SJSA1 (cell line): ENCODE data around the gene APC2. TPM values are rescaled to one million over a fixed set of nuclear protein-coding genes. Genes with fewer than 3 reads are reported as not detected.
A peak's percentile ranks its signal among the peaks of the same experiment; 100 is the strongest.

Experiments
- DNase-seq, 2 experiments: peaks; one replicate each; pipeline ENCODE4 v3.0.0-alpha.2; 2015 to 2020; ENCODE audit warnings: low spot score in 2 of 2, low read depth in 1 of 2
- H3K27ac ChIP-seq: fragments of 250-450 bp; sonication (Bioruptor Pico); 2 replicates; pipeline ENCODE4 v1.5.1; 2020; ENCODE audit warnings: mild to moderate bottlenecking, moderate library complexity
- H3K27me3 ChIP-seq: fragments of 250-450 bp; sonication (Bioruptor Pico); replicated peaks from 2 replicates; pipeline ENCODE4 v1.5.1; 2020; ENCODE audit warnings: mild to moderate bottlenecking, moderate library complexity
- H3K36me3 ChIP-seq: fragments of 250-450 bp; sonication (Bioruptor Pico); 2 replicates; pipeline ENCODE4 v1.5.1; 2020; ENCODE audit warnings: mild to moderate bottlenecking
- H3K4me1 ChIP-seq: fragments of 250-450 bp; sonication (Bioruptor Pico); replicated peaks from 2 replicates; pipeline ENCODE4 v1.6.1; 2021; ENCODE audit warnings: mild to moderate bottlenecking
- H3K4me3 ChIP-seq: fragments of 250-450 bp; sonication (Bioruptor Pico); 2 replicates; pipeline ENCODE4 v1.5.1; 2020; ENCODE audit warnings: mild to moderate bottlenecking
- H3K9me3 ChIP-seq: fragments of 250-450 bp; sonication (Bioruptor Pico); replicated peaks from 2 replicates; pipeline ENCODE4 v1.5.1; 2020; ENCODE audit warnings: mild to moderate bottlenecking
- total RNA-seq: library from RNA; depleted of rRNA; stranded (reverse); fragments of >200 nt; shearing (Covaris generic); gene quantifications from 2 replicates; pipeline ENCODE4 v1.2.3, GENCODE V29; 2014

APC2 gene
- total RNA-seq, 1 experiment from 2014 or later, result not detected

DNA sequence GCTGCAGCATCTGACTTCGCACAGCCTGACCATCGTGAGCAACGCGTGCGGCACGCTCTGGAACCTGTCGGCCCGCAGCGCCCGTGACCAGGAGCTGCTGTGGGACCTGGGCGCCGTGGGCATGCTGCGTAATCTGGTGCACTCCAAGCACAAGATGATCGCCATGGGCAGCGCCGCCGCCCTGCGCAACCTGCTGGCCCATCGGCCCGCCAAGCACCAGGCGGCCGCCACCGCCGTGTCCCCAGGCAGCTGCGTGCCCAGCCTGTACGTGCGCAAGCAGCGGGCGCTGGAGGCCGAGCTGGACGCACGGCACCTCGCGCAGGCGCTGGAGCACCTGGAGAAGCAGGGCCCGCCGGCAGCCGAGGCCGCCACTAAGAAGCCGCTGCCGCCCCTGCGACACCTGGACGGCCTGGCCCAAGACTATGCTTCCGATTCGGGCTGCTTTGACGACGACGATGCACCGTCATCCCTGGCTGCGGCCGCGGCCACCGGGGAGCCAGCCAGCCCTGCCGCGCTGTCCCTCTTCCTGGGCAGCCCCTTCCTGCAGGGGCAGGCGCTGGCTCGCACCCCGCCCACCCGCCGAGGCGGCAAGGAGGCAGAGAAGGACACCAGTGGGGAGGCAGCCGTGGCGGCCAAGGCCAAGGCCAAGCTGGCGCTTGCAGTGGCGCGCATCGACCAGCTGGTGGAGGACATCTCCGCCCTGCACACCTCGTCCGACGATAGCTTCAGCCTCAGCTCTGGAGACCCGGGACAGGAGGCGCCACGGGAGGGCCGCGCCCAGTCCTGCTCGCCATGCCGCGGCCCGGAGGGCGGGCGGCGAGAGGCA is 15.5 kb downstream of the APC2 start:
- Histone ChIP-seq H3K27me3 (peaks cover 37% of the 10 kb centered on the region), H3K4me3 (no peak overlapping the region), H3K4me1 (peaks cover 25% of the 10 kb centered on the region), H3K36me3 (peaks cover 8% of the 10 kb centered on the region; the same call in 1 of the 2 replicates), H3K27ac (no peak overlapping the region), H3K9me3 (peaks cover 2% of the 10 kb centered on the region; the same call in 1 of the 2 replicates)
- DNase-seq, result no peak

DNA sequence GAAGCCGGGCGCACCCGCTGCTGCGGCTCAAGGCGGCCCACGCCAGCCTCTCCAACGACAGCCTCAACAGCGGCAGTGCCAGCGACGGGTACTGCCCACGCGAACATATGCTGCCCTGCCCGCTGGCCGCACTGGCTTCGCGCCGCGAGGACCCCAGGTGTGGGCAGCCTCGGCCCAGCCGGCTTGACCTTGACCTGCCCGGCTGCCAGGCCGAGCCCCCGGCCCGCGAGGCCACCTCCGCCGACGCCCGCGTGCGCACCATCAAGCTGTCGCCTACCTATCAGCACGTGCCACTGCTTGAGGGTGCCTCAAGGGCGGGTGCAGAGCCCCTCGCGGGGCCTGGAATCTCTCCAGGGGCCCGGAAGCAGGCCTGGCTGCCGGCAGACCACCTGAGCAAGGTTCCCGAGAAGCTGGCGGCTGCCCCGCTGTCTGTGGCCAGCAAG is 16.1 kb downstream of the APC2 start:
- Histone ChIP-seq H3K4me1 (peaks cover 32% of the 10 kb centered on the region), H3K27ac (no peak overlapping the region), H3K4me3 (no peak overlapping the region), H3K9me3 (peaks cover 4% of the 10 kb centered on the region; the same call in 1 of the 2 replicates), H3K36me3 (0 out of 2 replicates have a peak, but pooled peaks cover 3% of the 10 kb centered on the region), H3K27me3 (peaks cover 43% of the 10 kb centered on the region)
- no peak for DNase-seq

DNA sequence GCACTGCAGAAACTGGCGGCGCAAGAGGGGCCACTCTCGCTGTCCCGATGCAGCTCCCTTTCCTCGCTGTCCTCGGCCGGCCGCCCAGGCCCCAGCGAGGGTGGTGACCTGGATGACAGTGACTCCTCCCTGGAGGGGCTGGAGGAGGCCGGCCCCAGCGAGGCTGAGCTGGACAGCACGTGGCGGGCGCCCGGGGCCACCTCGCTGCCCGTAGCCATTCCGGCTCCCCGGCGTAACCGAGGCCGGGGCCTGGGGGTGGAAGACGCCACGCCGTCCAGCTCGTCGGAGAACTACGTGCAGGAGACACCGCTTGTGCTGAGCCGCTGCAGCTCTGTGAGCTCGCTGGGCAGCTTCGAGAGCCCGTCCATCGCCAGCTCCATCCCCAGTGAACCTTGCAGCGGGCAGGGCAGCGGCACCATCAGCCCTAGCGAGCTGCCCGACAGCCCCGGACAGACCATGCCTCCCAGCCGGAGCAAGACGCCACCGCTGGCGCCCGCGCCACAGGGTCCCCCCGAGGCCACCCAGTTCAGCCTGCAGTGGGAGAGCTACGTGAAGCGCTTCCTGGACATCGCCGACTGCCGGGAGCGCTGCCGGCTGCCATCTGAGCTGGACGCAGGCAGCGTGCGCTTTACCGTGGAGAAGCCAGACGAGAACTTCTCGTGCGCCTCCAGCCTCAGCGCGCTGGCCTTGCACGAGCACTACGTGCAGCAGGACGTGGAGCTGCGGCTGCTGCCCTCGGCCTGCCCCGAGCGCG is 16.7 kb downstream of the APC2 start:
- H3K9me3 ChIP-seq, result peaks cover 4% of the 10 kb centered on the region; the same call in 1 of the 2 replicates
- DNase-seq, result no peak
- peaks cover 34% of the 10 kb centered on the region for H3K4me1 ChIP-seq
- H3K27me3 ChIP-seq, result peaks cover 49% of the 10 kb centered on the region
- 0 out of 2 replicates have a peak, but pooled peaks cover 3% of the 10 kb centered on the region for H3K36me3 ChIP-seq
- no peak overlapping the region for H3K27ac ChIP-seq
- no peak overlapping the region for H3K4me3 ChIP-seq

DNA sequence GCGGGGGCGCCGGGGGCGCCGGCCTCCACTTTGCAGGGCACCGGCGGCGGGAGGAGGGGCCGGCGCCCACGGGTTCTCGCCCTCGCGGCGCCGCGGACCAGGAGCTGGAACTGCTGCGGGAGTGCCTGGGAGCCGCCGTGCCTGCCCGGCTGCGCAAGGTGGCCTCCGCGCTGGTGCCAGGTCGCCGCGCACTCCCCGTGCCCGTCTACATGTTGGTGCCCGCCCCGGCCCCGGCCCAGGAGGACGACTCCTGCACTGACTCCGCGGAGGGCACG is 17.2 kb downstream of the APC2 start:
- Histone ChIP-seq H3K27me3 (peaks cover 54% of the 10 kb centered on the region), H3K36me3 (0 out of 2 replicates have a peak, but pooled peaks cover 3% of the 10 kb centered on the region), H3K27ac (no peak overlapping the region), H3K4me3 (no peak overlapping the region), H3K4me1 (peaks cover 34% of the 10 kb centered on the region), H3K9me3 (peaks cover 4% of the 10 kb centered on the region; the same call in 1 of the 2 replicates)
- DNase-seq, result no peak

DNA sequence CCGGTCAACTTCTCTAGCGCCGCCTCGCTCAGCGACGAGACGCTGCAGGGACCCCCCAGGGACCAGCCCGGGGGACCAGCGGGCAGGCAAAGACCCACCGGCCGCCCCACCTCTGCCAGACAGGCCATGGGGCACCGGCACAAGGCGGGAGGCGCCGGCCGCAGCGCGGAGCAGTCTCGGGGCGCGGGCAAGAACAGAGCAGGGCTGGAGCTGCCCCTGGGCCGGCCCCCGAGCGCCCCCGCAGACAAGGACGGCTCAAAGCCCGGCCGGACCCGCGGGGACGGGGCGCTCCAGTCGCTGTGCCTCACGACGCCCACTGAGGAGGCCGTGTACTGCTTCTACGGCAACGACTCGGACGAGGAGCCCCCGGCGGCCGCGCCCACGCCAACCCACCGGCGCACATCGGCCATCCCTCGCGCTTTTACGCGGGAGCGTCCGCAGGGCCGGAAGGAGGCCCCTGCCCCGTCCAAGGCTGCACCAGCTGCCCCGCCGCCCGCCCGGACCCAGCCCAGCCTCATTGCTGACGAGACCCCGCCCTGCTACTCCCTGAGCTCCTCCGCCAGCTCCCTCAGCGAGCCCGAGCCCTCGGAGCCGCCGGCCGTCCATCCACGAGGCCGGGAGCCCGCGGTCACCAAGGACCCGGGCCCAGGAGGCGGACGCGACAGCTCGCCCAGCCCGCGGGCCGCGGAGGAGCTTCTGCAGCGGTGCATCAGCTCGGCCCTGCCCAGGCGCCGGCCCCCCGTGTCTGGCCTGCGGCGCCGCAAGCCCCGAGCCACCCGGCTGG is 17.8 kb downstream of the APC2 start:
- H3K27me3 ChIP-seq, result peaks cover 59% of the 10 kb centered on the region
- peaks cover 4% of the 10 kb centered on the region; the same call in 1 of the 2 replicates for H3K9me3 ChIP-seq
- no peak overlapping the region for H3K27ac ChIP-seq
- 0 out of 2 replicates have a peak, but pooled peaks cover 3% of the 10 kb centered on the region for H3K36me3 ChIP-seq
- H3K4me3 ChIP-seq, result no peak overlapping the region
- peaks cover 34% of the 10 kb centered on the region for H3K4me1 ChIP-seq
- no peak for DNase-seq

DNA sequence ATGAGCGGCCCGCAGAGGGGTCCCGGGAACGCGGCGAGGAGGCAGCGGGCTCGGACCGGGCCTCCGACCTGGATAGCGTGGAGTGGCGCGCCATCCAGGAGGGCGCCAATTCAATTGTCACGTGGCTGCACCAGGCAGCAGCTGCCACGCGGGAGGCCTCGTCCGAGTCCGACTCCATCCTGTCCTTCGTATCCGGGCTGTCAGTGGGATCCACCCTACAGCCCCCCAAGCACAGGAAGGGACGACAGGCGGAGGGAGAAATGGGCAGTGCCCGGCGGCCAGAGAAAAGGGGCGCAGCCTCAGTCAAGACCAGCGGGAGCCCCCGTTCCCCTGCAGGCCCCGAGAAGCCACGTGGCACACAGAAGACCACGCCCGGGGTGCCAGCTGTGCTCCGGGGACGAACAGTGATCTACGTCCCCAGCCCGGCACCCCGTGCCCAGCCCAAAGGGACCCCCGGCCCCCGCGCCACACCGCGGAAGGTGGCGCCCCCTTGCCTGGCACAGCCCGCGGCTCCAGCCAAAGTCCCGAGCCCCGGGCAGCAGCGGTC is 18.4 kb downstream of the APC2 start:
- Histone ChIP-seq H3K4me3 (no peak overlapping the region), H3K9me3 (peaks cover 4% of the 10 kb centered on the region; the same call in 1 of the 2 replicates), H3K27me3 (peaks cover 62% of the 10 kb centered on the region), H3K4me1 (peaks cover 34% of the 10 kb centered on the region), H3K27ac (no peak overlapping the region), H3K36me3 (0 out of 2 replicates have a peak, but pooled peaks cover 3% of the 10 kb centered on the region)
- DNase-seq, result no peak

DNA sequence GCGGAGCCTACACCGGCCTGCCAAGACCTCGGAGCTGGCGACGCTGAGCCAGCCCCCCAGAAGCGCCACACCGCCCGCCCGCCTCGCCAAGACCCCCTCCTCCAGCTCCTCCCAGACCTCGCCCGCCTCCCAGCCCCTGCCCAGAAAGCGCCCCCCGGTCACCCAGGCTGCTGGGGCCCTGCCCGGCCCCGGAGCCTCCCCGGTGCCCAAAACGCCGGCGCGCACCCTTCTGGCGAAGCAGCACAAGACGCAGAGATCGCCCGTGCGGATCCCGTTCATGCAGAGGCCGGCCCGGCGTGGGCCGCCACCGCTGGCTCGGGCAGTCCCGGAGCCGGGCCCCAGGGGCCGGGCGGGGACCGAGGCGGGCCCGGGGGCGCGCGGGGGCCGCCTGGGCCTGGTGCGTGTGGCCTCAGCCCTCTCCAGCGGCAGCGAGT is 18.9 kb downstream of the APC2 start:
- Histone ChIP-seq H3K4me1 (peaks cover 34% of the 10 kb centered on the region), H3K9me3 (peaks cover 4% of the 10 kb centered on the region; the same call in 1 of the 2 replicates), H3K27ac (no peak overlapping the region), H3K27me3 (peaks cover 62% of the 10 kb centered on the region), H3K4me3 (peak overlapping the region; percentile 11; the same call in 1 of the 2 replicates), H3K36me3 (0 out of 2 replicates have a peak, but pooled peaks cover 3% of the 10 kb centered on the region)
- no peak for DNase-seq

DNA sequence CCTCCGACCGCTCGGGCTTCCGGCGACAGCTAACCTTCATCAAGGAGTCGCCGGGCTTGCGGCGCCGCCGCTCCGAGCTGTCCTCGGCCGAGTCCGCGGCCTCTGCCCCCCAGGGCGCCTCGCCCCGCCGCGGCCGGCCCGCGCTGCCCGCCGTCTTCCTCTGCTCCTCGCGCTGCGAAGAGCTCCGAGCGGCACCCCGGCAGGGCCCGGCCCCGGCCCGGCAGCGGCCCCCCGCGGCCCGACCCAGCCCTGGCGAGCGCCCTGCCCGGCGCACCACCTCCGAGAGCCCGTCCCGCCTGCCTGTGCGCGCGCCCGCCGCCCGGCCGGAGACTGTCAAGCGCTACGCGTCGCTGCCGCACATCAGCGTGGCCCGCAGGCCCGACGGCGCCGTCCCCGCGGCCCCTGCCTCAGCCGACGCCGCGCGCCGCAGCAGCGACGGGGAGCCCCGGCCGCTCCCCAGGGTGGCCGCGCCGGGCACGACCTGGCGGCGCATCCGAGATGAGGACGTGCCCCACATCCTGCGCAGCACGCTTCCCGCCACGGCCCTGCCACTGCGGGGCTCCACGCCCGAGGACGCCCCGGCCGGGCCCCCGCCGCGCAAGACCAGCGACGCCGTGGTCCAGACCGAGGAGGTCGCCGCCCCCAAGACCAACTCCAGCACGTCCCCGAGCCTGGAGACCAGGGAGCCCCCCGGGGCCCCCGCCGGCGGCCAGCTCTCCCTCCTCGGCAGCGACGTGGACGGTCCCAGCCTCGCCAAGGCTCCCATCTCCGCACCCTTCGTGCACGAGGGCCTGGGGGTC is 19.5 kb downstream of the APC2 start:
- DNase-seq, result no peak
- Histone ChIP-seq H3K27me3 (peaks cover 62% of the 10 kb centered on the region), H3K27ac (no peak overlapping the region), H3K36me3 (peaks cover 6% of the 10 kb centered on the region; the same call in 1 of the 2 replicates), H3K4me3 (peak overlapping the region; percentile 11; the same call in 1 of the 2 replicates), H3K9me3 (peaks cover 4% of the 10 kb centered on the region; the same call in 1 of the 2 replicates), H3K4me1 (peaks cover 34% of the 10 kb centered on the region)

DNA sequence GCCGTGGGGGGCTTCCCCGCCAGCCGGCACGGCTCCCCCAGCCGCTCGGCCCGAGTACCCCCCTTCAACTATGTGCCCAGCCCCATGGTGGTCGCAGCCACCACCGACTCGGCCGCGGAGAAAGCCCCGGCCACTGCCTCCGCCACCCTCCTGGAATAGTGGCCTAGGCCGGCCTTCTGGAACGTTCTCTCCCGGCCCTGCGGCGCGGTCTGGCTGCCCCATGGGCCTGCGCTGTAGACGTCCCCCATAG is 20.1 kb downstream of the APC2 start:
- H3K9me3 ChIP-seq, result peaks cover 4% of the 10 kb centered on the region; the same call in 1 of the 2 replicates
- no peak overlapping the region for H3K27ac ChIP-seq
- peaks cover 11% of the 10 kb centered on the region; the same call in 1 of the 2 replicates for H3K36me3 ChIP-seq
- no peak for DNase-seq
- H3K4me3 ChIP-seq, result no peak overlapping the region
- peaks cover 62% of the 10 kb centered on the region for H3K27me3 ChIP-seq
- peaks cover 34% of the 10 kb centered on the region for H3K4me1 ChIP-seq

DNA sequence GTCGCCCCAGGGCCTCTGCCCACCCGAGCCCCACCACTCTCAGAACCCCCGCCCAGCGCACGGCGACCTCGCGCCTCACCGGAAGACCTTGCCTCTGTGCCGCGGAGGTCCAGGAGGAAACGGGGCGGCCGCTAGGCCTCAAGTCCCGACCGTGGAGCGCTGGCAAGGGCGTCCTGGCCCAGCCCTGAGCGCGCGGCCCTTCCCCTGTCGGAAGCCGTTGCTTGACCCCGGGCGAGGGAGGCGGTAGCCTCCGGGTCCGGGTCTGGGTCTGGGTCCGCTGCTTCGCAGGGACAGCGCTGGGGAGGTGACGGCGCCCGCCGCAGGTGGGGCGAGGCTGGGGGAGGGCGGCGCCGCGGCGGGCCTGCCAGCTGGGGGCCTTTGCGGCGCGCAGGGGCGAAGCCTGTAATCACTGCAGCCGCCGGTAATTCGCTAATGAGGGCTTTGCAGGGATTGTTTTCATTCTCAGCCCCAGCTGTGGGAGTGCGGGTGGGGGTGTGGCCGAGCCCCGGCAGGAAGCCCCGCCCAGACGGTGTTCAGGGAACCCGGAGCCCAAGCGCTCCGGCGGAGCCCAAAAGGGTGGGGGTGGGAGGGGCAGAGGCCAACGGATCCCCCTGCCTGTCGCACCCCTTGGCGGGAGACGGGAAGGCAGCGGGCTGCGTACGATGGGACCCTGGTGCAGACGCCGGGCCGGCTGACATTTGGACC is 20.5 kb downstream of the APC2 start:
- H3K9me3 ChIP-seq, result peaks cover 4% of the 10 kb centered on the region; the same call in 1 of the 2 replicates
- peaks cover 34% of the 10 kb centered on the region for H3K4me1 ChIP-seq
- no peak overlapping the region for H3K4me3 ChIP-seq
- peaks cover 12% of the 10 kb centered on the region; the same call in 1 of the 2 replicates for H3K36me3 ChIP-seq
- peaks cover 62% of the 10 kb centered on the region for H3K27me3 ChIP-seq
- no peak overlapping the region for H3K27ac ChIP-seq
- DNase-seq, result no peak

DNA sequence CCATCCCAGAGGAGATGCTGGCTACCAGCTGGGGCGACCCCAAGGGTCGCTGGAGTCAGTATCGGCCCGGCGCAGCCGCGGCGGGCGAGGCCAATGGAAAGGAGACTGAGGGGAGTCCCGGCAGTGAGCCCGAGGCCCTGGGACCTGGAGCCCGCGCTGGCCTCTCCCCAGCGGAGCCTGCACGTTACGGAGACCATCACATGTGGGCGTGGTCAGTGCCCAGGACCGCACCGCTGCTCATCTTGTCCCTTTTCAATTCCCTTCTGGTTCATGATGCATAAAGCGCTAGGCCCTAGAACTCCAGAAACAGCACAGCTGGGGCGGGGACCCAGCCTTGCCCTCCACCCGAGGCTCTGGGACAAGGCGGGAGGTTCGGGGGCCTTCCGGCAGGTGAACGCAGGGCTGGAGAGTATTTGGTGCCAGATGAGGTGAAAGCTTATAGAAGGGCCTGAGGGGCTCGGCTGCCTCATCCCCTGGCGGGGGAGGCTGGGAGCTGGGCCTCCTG is 21.1 kb downstream of the APC2 start:
- Histone ChIP-seq H3K27me3 (peaks cover 62% of the 10 kb centered on the region), H3K4me1 (peaks cover 34% of the 10 kb centered on the region), H3K36me3 (peaks cover 16% of the 10 kb centered on the region), H3K9me3 (peaks cover 4% of the 10 kb centered on the region; the same call in 1 of the 2 replicates), H3K27ac (no peak overlapping the region), H3K4me3 (no peak overlapping the region)
- peak in 1 of 2 experiments; percentile 14 for DNase-seq
